GM23338 (cell line): Measurements from ENCODE around the gene MAT2B. TPM values are rescaled to one million over a fixed set of nuclear protein-coding genes. Genes with fewer than 3 reads are reported as not detected.

Source experiments
- ATAC-seq: fragments of 200-7000 bp; cut with Tn5 transposase; 3 replicates; pipeline ENCODE4 v1.9.1; 2020
- DNase-seq: peaks from one replicate; pipeline ENCODE4 v3.0.0-alpha.2; 2015; ENCODE audit warnings: low spot score
- H2AFZ ChIP-seq: fragments of 200-600 bp; sonication (generic); 2 replicates; pipeline ENCODE4 v1.8.0; 2016; ENCODE audit warnings: antibody characterized with exemption, mild to moderate bottlenecking, moderate library complexity
- H3F3A ChIP-seq: fragments of 200-600 bp; sonication (generic); replicated peaks from 2 replicates; pipeline ENCODE4 v1.8.0; 2017; ENCODE audit warnings: antibody characterized with exemption, mixed run types, low read depth
- H3K27ac ChIP-seq: fragments of 200-600 bp; sonication (generic); 2 replicates; pipeline ENCODE4 v1.6.1; 2016; ENCODE audit warnings: low read depth
- H3K27me3 ChIP-seq: fragments of 200-600 bp; sonication (generic); 2 replicates; pipeline ENCODE4 v1.8.0; 2016; ENCODE audit warnings: mild to moderate bottlenecking, mixed run types, moderate library complexity; ENCODE audit not compliant: insufficient read depth
- H3K36me3 ChIP-seq: fragments of 200-600 bp; sonication (generic); 2 replicates; pipeline ENCODE4 v1.8.0; 2016; ENCODE audit warnings: mild to moderate bottlenecking; ENCODE audit not compliant: insufficient read depth
- H3K4me1 ChIP-seq: fragments of 200-600 bp; sonication (generic); 2 replicates; pipeline ENCODE4 v1.8.0; 2016; ENCODE audit warnings: mild to moderate bottlenecking, moderate library complexity; ENCODE audit not compliant: insufficient read depth
- H3K4me2 ChIP-seq: fragments of 200-600 bp; sonication (generic); 2 replicates; pipeline ENCODE4 v1.7.1; 2017; ENCODE audit warnings: mixed run types
- H3K4me3 ChIP-seq: fragments of 200-600 bp; sonication (generic); 2 replicates; pipeline ENCODE4 v1.6.1; 2016; ENCODE audit warnings: mixed run types
- H3K79me2 ChIP-seq: fragments of 200-600 bp; sonication (generic); replicated peaks from 2 replicates; pipeline ENCODE4 v1.8.0; 2017; ENCODE audit warnings: mild to moderate bottlenecking; ENCODE audit not compliant: insufficient read depth
- H3K9me2 ChIP-seq: fragments of 200-600 bp; sonication (generic); 2 replicates; pipeline ENCODE4 v1.8.0; 2017; ENCODE audit not compliant: insufficient read depth
- H4K20me1 ChIP-seq: fragments of 200-600 bp; sonication (generic); replicated peaks from 2 replicates; pipeline ENCODE4 v1.8.0; 2017; ENCODE audit warnings: mild to moderate bottlenecking; ENCODE audit not compliant: insufficient read depth
- H3K27ac Mint-ChIP-seq: 2 replicates; pipeline ENCODE4 v1.8.0; 2020; ENCODE audit warnings: inconsistent platforms, mild to moderate bottlenecking, moderate library complexity, mixed read lengths
- H3K27me3 Mint-ChIP-seq: 3 replicates; pipeline ENCODE4 v1.8.0; 2022; ENCODE audit warnings: low read depth, mild to moderate bottlenecking, moderate library complexity, mixed read lengths, inconsistent platforms; ENCODE audit not compliant: insufficient read depth, poor library complexity
- H3K36me3 Mint-ChIP-seq: 3 replicates; pipeline ENCODE4 v1.8.0; 2021; ENCODE audit warnings: low read depth, mild to moderate bottlenecking, inconsistent platforms, moderate library complexity, mixed read lengths
- H3K4me1 Mint-ChIP-seq: 3 replicates; pipeline ENCODE4 v1.8.0; 2020; ENCODE audit warnings: mild to moderate bottlenecking, inconsistent platforms, mixed read lengths
- H3K4me3 Mint-ChIP-seq: 3 replicates; pipeline ENCODE4 v1.8.0; 2021; ENCODE audit warnings: moderate library complexity, mild to moderate bottlenecking, inconsistent platforms, mixed read lengths
- H3K9me3 Mint-ChIP-seq: 3 replicates; pipeline ENCODE4 v1.8.0; 2020; ENCODE audit warnings: moderate library complexity, mild to moderate bottlenecking, inconsistent platforms, mixed read lengths
- CREB1 ChIP-seq: fragments of 250-450 bp; sonication (Bioruptor Pico); IDR thresholded peaks from 2 replicates; pipeline ENCODE4 v1.5.0; 2020; ENCODE audit warnings: low read depth, mild to moderate bottlenecking, moderate library complexity
- EZH2 ChIP-seq: fragments of 200-600 bp; sonication (generic); IDR thresholded peaks from one replicate; pipeline ENCODE4 v1.8.0; 2017; ENCODE audit warnings: antibody characterized with exemption, mild to moderate bottlenecking, low read depth; ENCODE audit not compliant: unreplicated experiment
- EZH2phosphoT487 ChIP-seq: fragments of 200-600 bp; sonication (generic); IDR thresholded peaks from one replicate; pipeline ENCODE4 v1.8.1; 2018; ENCODE audit warnings: antibody characterized with exemption; ENCODE audit not compliant: unreplicated experiment
- JUNB ChIP-seq: IDR thresholded peaks from one replicate; pipeline ENCODE4 v1.6.1; 2016; ENCODE audit warnings: antibody characterized with exemption; ENCODE audit not compliant: unreplicated experiment
- NANOG ChIP-seq: IDR thresholded peaks from 2 replicates; pipeline ENCODE4 v1.6.1; 2016; ENCODE audit warnings: antibody characterized with exemption, borderline replicate concordance
- POLR2AphosphoS5 ChIP-seq: IDR thresholded peaks from 2 replicates; pipeline ENCODE4 v1.6.1; 2016; ENCODE audit warnings: antibody characterized with exemption, low read depth
- STAT1 ChIP-seq: IDR thresholded peaks from one replicate; pipeline ENCODE4 v1.6.1; 2016; ENCODE audit warnings: antibody characterized with exemption; ENCODE audit not compliant: unreplicated experiment
- ZNF114 ChIP-seq: fragments of 250-450 bp; sonication (Bioruptor Pico); IDR thresholded peaks from 2 replicates; pipeline ENCODE4 v1.5.0; 2020; ENCODE audit warnings: mild to moderate bottlenecking, moderate library complexity
- ZNF331 ChIP-seq: fragments of 250-450 bp; sonication (Bioruptor Pico); IDR thresholded peaks from 2 replicates; pipeline ENCODE4 v1.5.0; 2020; ENCODE audit warnings: low read depth, mild to moderate bottlenecking, moderate library complexity
- polyA plus RNA-seq: library from polyadenylated mRNA; unstranded; fragments of >200 nt; fragmentation: Nextera tagmentation; extraction: Ambion mirVana; gene quantifications from 2 replicates; pipeline ENCODE4 v1.2.1, GENCODE V29; 2016
- total RNA-seq: library from RNA; depleted of rRNA; stranded (reverse); fragments of >200 nt; shearing (Covaris generic); gene quantifications from 2 replicates; pipeline ENCODE4 v1.2.3, GENCODE V29; 2014
- TF ChIP-seq, protein P1 (sequence below), 2 experiments: fragments of 200-600 bp in 1 of 2; sonication (generic) in 1 of 2; conservative IDR thresholded peaks; 2 replicates each; pipeline versions ENCODE4 v1.5.1 to v1.6.1; 2016 to 2017; ENCODE audit warnings: antibody characterized with exemption in 2 of 2, low read depth in 2 of 2, mild to moderate bottlenecking in 2 of 2, moderate library complexity in 1 of 2
- TF ChIP-seq, protein P2 (sequence below): IDR thresholded peaks from 2 replicates; pipeline ENCODE4 v1.6.1; 2016; ENCODE audit warnings: antibody characterized with exemption
- TF ChIP-seq, protein P3 (sequence below): IDR thresholded peaks from one replicate; pipeline ENCODE4 v1.6.1; 2018; ENCODE audit warnings: antibody characterized with exemption; ENCODE audit not compliant: unreplicated experiment
- TF ChIP-seq, protein P4 (sequence below): fragments of 250-450 bp; sonication (Bioruptor Pico); IDR thresholded peaks from 2 replicates; pipeline ENCODE4 v1.5.0; 2020; ENCODE audit warnings: mild to moderate bottlenecking, moderate library complexity

Gene MAT2B
- total and polyA plus RNA-seq, 2 experiments from 2014 or later = 81.4 to 120 TPM

DNA sequence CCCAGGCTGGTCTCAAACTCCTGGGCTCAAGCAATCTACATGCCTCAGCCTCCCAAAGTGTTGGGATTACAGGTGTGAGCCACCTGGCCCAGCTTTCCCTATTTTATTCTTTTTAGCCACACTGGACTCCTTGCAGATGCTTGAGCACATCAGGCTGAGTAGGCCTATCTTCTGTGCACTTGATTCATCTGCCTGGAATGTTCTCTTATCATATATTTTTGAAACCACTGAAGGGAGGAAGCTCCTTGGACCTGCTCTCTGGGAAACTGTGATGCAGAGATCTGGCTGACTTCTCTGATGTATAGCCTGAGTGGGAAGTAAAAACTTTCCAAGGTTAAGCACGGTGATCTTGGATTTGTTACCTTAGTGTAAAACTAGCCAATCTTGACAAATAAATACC, 6.5 kb upstream of the MAT2B start:
- H3K27me3 Mint-ChIP-seq = peaks cover under 1% of the 10 kb centered on the region
- H3K4me3 ChIP-seq = no peak overlapping the region
- H3K9me2 ChIP-seq = no peaks in the 10 kb centered on the region
- H3K79me2 ChIP-seq = peaks cover 5% of the 10 kb centered on the region
- H3K4me2 ChIP-seq = no peak overlapping the region
- TF ChIP-seq STAT1 = no peak
- no peak for TF ChIP-seq EZH2phosphoT487
- TF ChIP-seq, protein P1, sequence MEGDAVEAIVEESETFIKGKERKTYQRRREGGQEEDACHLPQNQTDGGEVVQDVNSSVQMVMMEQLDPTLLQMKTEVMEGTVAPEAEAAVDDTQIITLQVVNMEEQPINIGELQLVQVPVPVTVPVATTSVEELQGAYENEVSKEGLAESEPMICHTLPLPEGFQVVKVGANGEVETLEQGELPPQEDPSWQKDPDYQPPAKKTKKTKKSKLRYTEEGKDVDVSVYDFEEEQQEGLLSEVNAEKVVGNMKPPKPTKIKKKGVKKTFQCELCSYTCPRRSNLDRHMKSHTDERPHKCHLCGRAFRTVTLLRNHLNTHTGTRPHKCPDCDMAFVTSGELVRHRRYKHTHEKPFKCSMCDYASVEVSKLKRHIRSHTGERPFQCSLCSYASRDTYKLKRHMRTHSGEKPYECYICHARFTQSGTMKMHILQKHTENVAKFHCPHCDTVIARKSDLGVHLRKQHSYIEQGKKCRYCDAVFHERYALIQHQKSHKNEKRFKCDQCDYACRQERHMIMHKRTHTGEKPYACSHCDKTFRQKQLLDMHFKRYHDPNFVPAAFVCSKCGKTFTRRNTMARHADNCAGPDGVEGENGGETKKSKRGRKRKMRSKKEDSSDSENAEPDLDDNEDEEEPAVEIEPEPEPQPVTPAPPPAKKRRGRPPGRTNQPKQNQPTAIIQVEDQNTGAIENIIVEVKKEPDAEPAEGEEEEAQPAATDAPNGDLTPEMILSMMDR (conservative IDR thresholded peaks at IDR 0.05; ENCODE audit: low read depth in 2 of 2) = no peak
- no peak for TF ChIP-seq EZH2
- no peak for TF ChIP-seq ZNF331
- TF ChIP-seq, protein P2, sequence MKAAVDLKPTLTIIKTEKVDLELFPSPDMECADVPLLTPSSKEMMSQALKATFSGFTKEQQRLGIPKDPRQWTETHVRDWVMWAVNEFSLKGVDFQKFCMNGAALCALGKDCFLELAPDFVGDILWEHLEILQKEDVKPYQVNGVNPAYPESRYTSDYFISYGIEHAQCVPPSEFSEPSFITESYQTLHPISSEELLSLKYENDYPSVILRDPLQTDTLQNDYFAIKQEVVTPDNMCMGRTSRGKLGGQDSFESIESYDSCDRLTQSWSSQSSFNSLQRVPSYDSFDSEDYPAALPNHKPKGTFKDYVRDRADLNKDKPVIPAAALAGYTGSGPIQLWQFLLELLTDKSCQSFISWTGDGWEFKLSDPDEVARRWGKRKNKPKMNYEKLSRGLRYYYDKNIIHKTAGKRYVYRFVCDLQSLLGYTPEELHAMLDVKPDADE = no peak
- TF ChIP-seq NANOG = no peak
- TF ChIP-seq ZNF114 (CRISPR knock-in tag) = no peak
- no peak for TF ChIP-seq JUNB
- TF ChIP-seq, protein P3, sequence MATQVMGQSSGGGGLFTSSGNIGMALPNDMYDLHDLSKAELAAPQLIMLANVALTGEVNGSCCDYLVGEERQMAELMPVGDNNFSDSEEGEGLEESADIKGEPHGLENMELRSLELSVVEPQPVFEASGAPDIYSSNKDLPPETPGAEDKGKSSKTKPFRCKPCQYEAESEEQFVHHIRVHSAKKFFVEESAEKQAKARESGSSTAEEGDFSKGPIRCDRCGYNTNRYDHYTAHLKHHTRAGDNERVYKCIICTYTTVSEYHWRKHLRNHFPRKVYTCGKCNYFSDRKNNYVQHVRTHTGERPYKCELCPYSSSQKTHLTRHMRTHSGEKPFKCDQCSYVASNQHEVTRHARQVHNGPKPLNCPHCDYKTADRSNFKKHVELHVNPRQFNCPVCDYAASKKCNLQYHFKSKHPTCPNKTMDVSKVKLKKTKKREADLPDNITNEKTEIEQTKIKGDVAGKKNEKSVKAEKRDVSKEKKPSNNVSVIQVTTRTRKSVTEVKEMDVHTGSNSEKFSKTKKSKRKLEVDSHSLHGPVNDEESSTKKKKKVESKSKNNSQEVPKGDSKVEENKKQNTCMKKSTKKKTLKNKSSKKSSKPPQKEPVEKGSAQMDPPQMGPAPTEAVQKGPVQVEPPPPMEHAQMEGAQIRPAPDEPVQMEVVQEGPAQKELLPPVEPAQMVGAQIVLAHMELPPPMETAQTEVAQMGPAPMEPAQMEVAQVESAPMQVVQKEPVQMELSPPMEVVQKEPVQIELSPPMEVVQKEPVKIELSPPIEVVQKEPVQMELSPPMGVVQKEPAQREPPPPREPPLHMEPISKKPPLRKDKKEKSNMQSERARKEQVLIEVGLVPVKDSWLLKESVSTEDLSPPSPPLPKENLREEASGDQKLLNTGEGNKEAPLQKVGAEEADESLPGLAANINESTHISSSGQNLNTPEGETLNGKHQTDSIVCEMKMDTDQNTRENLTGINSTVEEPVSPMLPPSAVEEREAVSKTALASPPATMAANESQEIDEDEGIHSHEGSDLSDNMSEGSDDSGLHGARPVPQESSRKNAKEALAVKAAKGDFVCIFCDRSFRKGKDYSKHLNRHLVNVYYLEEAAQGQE = no peak
- no peak for TF ChIP-seq CREB1
- TF ChIP-seq, protein P4, sequence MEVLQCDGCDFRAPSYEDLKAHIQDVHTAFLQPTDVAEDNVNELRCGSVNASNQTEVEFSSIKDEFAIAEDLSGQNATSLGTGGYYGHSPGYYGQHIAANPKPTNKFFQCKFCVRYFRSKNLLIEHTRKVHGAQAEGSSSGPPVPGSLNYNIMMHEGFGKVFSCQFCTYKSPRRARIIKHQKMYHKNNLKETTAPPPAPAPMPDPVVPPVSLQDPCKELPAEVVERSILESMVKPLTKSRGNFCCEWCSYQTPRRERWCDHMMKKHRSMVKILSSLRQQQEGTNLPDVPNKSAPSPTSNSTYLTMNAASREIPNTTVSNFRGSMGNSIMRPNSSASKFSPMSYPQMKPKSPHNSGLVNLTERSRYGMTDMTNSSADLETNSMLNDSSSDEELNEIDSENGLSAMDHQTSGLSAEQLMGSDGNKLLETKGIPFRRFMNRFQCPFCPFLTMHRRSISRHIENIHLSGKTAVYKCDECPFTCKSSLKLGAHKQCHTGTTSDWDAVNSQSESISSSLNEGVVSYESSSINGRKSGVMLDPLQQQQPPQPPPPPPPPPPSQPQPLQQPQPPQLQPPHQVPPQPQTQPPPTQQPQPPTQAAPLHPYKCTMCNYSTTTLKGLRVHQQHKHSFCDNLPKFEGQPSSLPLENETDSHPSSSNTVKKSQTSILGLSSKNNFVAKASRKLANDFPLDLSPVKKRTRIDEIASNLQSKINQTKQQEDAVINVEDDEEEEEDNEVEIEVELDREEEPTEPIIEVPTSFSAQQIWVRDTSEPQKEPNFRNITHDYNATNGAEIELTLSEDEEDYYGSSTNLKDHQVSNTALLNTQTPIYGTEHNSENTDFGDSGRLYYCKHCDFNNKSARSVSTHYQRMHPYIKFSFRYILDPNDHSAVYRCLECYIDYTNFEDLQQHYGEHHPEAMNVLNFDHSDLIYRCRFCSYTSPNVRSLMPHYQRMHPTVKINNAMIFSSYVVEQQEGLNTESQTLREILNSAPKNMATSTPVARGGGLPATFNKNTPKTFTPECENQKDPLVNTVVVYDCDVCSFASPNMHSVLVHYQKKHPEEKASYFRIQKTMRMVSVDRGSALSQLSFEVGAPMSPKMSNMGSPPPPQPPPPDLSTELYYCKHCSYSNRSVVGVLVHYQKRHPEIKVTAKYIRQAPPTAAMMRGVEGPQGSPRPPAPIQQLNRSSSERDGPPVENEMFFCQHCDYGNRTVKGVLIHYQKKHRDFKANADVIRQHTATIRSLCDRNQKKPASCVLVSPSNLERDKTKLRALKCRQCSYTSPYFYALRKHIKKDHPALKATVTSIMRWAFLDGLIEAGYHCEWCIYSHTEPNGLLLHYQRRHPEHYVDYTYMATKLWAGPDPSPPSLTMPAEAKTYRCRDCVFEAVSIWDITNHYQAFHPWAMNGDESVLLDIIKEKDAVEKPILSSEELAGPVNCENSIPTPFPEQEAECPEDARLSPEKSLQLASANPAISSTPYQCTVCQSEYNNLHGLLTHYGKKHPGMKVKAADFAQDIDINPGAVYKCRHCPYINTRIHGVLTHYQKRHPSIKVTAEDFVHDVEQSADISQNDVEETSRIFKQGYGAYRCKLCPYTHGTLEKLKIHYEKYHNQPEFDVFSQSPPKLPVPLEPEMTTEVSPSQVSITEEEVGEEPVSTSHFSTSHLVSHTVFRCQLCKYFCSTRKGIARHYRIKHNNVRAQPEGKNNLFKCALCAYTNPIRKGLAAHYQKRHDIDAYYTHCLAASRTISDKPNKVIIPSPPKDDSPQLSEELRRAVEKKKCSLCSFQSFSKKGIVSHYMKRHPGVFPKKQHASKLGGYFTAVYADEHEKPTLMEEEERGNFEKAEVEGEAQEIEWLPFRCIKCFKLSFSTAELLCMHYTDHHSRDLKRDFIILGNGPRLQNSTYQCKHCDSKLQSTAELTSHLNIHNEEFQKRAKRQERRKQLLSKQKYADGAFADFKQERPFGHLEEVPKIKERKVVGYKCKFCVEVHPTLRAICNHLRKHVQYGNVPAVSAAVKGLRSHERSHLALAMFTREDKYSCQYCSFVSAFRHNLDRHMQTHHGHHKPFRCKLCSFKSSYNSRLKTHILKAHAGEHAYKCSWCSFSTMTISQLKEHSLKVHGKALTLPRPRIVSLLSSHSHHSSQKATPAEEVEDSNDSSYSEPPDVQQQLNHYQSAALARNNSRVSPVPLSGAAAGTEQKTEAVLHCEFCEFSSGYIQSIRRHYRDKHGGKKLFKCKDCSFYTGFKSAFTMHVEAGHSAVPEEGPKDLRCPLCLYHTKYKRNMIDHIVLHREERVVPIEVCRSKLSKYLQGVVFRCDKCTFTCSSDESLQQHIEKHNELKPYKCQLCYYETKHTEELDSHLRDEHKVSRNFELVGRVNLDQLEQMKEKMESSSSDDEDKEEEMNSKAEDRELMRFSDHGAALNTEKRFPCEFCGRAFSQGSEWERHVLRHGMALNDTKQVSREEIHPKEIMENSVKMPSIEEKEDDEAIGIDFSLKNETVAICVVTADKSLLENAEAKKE = no peak
- TF ChIP-seq POLR2AphosphoS5 = no peak
- H3K27ac Mint-ChIP-seq = no peak overlapping the region
- no peaks in the 10 kb centered on the region for H3F3A ChIP-seq
- H3K27ac ChIP-seq = no peak overlapping the region
- H3K27me3 ChIP-seq = no peaks in the 10 kb centered on the region
- no peaks in the 10 kb centered on the region for H3K9me3 Mint-ChIP-seq
- H3K36me3 ChIP-seq = no peaks in the 10 kb centered on the region
- ATAC-seq = no peak
- no peak overlapping the region for H2AFZ ChIP-seq
- no peaks in the 10 kb centered on the region for H4K20me1 ChIP-seq
- H3K36me3 Mint-ChIP-seq = peaks cover 3% of the 10 kb centered on the region
- no peak for DNase-seq
- H3K4me1 Mint-ChIP-seq = peaks cover 10% of the 10 kb centered on the region; the same call in 2 of the 3 replicates
- peaks cover 6% of the 10 kb centered on the region for H3K4me1 ChIP-seq
- no peak overlapping the region for H3K4me3 Mint-ChIP-seq
